ENCODE results near the gene TEDC1.

DNA sequence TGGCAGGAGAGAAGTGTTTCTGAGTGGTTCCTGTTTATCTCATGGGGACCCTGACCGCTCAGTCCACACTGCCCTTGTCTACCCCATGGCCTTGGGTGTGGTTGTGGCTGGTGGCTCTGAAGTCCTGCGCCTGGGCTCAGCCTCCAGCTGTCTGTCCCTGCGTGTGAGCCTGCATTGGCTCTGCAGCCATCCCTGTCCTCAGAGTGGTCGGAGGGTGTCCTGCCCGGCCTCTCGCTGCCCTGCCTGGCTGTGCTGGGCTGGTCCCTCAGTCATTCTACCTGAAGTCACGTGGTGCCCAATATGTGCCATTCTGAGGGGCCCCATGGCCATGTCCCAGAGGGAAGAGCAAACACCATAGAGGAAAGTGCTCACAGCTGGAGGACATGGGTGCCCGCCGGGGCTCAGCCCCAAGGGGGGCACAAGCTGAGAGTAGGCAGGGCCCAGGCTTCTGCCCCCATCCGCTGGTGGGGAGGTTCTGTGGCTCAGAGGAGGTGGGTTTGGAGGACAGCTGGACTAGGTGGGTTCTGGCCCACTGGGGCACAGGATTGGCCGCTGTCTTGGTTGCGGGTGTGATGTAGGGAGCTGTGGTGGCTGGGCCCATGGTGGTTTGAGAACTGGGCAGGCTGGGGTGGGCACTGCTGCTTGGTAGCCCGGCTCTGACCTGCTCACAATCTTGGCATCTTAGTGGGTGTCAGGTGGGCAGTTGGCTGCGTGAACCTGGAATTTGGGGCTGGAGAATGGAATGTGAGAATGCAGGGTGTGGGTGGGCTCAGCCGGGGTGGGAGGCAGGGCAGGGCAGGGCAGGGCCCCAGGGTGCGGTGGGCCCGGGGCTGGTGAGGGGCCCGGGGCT is 11.6 kb downstream of the TEDC1 start:
- TF ChIP-seq, protein P1, sequence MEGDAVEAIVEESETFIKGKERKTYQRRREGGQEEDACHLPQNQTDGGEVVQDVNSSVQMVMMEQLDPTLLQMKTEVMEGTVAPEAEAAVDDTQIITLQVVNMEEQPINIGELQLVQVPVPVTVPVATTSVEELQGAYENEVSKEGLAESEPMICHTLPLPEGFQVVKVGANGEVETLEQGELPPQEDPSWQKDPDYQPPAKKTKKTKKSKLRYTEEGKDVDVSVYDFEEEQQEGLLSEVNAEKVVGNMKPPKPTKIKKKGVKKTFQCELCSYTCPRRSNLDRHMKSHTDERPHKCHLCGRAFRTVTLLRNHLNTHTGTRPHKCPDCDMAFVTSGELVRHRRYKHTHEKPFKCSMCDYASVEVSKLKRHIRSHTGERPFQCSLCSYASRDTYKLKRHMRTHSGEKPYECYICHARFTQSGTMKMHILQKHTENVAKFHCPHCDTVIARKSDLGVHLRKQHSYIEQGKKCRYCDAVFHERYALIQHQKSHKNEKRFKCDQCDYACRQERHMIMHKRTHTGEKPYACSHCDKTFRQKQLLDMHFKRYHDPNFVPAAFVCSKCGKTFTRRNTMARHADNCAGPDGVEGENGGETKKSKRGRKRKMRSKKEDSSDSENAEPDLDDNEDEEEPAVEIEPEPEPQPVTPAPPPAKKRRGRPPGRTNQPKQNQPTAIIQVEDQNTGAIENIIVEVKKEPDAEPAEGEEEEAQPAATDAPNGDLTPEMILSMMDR (IDR thresholded peaks at IDR 0.05), result no peak
- no peak for TF ChIP-seq POLR2A (IDR thresholded peaks at IDR 0.05)
